Gastroesophageal sphincter (tissue), 3 donors: Measurements from ENCODE around the gene WNT1.

Experiments used
- CTCF ChIP-seq, 4 experiments: fragments of 200-600 bp in 2 of 4; fragments of 450-650 bp in 2 of 4; sonication (generic) in 1 of 4; IDR thresholded peaks; one replicate each; pipeline ENCODE4 v1.5.1; 2017 to 2019; ENCODE audit warnings: antibody characterized with exemption in 4 of 4, mild to moderate bottlenecking in 2 of 4, moderate library complexity in 2 of 4
- EP300 ChIP-seq: sonication (generic); formaldehyde crosslinking; IDR thresholded peaks from one replicate; pipeline ENCODE4 v1.6.1; 2017; ENCODE audit warnings: antibody characterized with exemption, mild to moderate bottlenecking
- POLR2A ChIP-seq, 2 donors: fragments of 450-650 bp; IDR thresholded peaks; one replicate each; pipeline ENCODE4 v1.6.1; 2017; ENCODE audit warnings: antibody characterized with exemption in 2 of 2, mild to moderate bottlenecking in 2 of 2, moderate library complexity in 1 of 2
- POLR2AphosphoS5 ChIP-seq: sonication (generic); formaldehyde crosslinking; IDR thresholded peaks from one replicate; pipeline ENCODE4 v1.6.1; 2017; ENCODE audit warnings: antibody characterized with exemption

DNA sequence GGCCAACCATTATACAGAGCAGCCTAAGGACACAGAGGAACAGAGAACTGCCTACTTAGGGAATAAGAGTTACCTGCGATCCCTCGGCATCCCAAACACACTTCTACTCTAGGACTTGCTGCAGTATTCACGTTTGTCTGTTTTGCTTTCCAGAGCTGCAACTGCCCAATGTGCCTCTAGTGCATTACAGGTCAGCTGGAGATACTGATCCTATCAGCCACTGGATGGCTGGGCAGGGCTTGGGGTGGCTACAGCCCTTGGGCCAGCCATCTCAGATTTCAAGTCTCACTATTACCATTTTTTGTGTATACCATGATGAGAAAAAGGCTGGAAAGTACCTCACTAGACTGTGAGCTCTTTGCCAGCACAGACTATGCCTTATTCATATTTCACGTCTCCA is 25.4 kb upstream of the WNT1 start:
- TF ChIP-seq POLR2A (IDR thresholded peaks at IDR 0.05) (no peak), EP300 (no peak), CTCF (IDR thresholded peaks at IDR 0.05) (no peak), POLR2AphosphoS5 (no peak)
